ENCODE data around the gene C19orf73. TPM values are rescaled to one million over a fixed set of nuclear protein-coding genes. Genes with fewer than 3 reads are reported as not detected.
A peak's percentile ranks its signal among the peaks of the same experiment; 100 is the strongest.

Gene C19orf73
- total RNA-seq, 4 donors from 2014 or later: 0.83 to 3.3 (median 1.9) TPM

- Histone ChIP-seq H3K27ac (replicated peaks in 1 of 4) (peak overlapping the region; percentile 13 to 38 (median 28)), H3K4me1 (peaks cover 28 to 52% (median 42%) of the 10 kb centered on the region in 4 donors), H3K4me3 (no peak overlapping the region), H3K27me3 (no peaks in the 10 kb centered on the region), H3K9me3 (no peaks in the 10 kb centered on the region), H3K36me3 (no peaks in the 10 kb centered on the region)
- TF ChIP-seq CTCF (IDR thresholded peaks at IDR 0.05): no peak
- peak; percentile 46 for TF ChIP-seq POLR2A (IDR thresholded peaks at IDR 0.05; ENCODE audit: low read depth)
- intact Hi-C loops (cut with DNase I): no loop called here
- no peak for DNase-seq (ENCODE audit: extremely low spot score)
- 57% methylated on average over 4 of the region's 4 CpGs for WGBS
Measured at GRCh38 chr19:49155820-49156346, 36.9 kb upstream of the C19orf73 start.

GRCh38 chr19:49155005-49155819 lies 36.3 kb upstream of the C19orf73 start, which contains the start of gene HRC:
HRC (minus strand) TSS chr19:49155396; CDS start chr19:49155237, 159 bp downstream.
- H3K4me3 ChIP-seq: peak within 1 kb of the TSS in 1 of 4 donors; percentile 20
- no peaks in the 10 kb centered on the region for H3K9me3 ChIP-seq
- DNase-seq (ENCODE audit: extremely low spot score): no peak
- intact Hi-C loops (cut with DNase I): no loop called here
- H3K4me1 ChIP-seq: peaks cover 33 to 51% (median 45%) of the 10 kb centered on the region in 4 donors
- H3K36me3 ChIP-seq: no peaks in the 10 kb centered on the region
- TF ChIP-seq EP300 (IDR thresholded peaks at IDR 0.05): no peak
- TF ChIP-seq POLR2A (IDR thresholded peaks at IDR 0.05; ENCODE audit: low read depth): peak; percentile 55
- TF ChIP-seq CTCF (IDR thresholded peaks at IDR 0.05): no peak
- TF ChIP-seq POLR2AphosphoS5 (IDR thresholded peaks at IDR 0.05): peak in 1 of 2 donors; percentile 11
- no peaks in the 10 kb centered on the region for H3K27me3 ChIP-seq
- peak within 1 kb of the TSS; percentile 13 to 38 (median 28) for H3K27ac ChIP-seq (replicated peaks in 1 of 4)
- WGBS: 68% methylated on average over 19 of the region's 19 CpGs

- Histone ChIP-seq H3K9me3 (no peaks in the 10 kb centered on the region), H3K4me1 (peaks cover 27 to 50% (median 46%) of the 10 kb centered on the region in 4 donors), H3K27ac (replicated peaks in 1 of 4) (no peak overlapping the region), H3K4me3 (no peak overlapping the region), H3K27me3 (no peaks in the 10 kb centered on the region), H3K36me3 (no peaks in the 10 kb centered on the region)
- no peak for TF ChIP-seq POLR2AphosphoS5 (IDR thresholded peaks at IDR 0.05)
- no peak for TF ChIP-seq EP300 (IDR thresholded peaks at IDR 0.05)
- no peak for TF ChIP-seq CTCF (IDR thresholded peaks at IDR 0.05)
- TF ChIP-seq POLR2A (IDR thresholded peaks at IDR 0.05; ENCODE audit: low read depth): no peak
- intact Hi-C loops (cut with DNase I): loop anchor here (5.0 kb wide), 1 partner anchor 43 kb away; no protein-coding TSS in a partner anchor
- WGBS: 89% methylated on average over 6 of the region's 6 CpGs
- no peak for DNase-seq (ENCODE audit: extremely low spot score)
Measured at GRCh38 chr19:49154279-49154678, 35.3 kb upstream of the C19orf73 start.

- 89% methylated on average over 10 of the region's 10 CpGs for WGBS
- intact Hi-C loops (cut with DNase I): loop anchor here (5.0 kb wide), 1 partner anchor 44 kb away; no protein-coding TSS in a partner anchor
- Histone ChIP-seq H3K27me3 (no peaks in the 10 kb centered on the region), H3K4me1 (peaks cover 25 to 50% (median 46%) of the 10 kb centered on the region in 4 donors), H3K36me3 (no peaks in the 10 kb centered on the region), H3K27ac (replicated peaks in 1 of 4) (no peak overlapping the region), H3K4me3 (no peak overlapping the region), H3K9me3 (no peaks in the 10 kb centered on the region)
- DNase-seq (ENCODE audit: extremely low spot score): no peak
- TF ChIP-seq POLR2A (IDR thresholded peaks at IDR 0.05; ENCODE audit: low read depth): no peak
- no peak for TF ChIP-seq POLR2AphosphoS5 (IDR thresholded peaks at IDR 0.05)
- TF ChIP-seq CTCF (IDR thresholded peaks at IDR 0.05): no peak
Measured at GRCh38 chr19:49153167-49153809, 34.3 kb upstream of the C19orf73 start.

All from esophagus muscularis mucosa (tissue), 4 donors.